ENCODE data around the gene CIBAR2.

DNA sequence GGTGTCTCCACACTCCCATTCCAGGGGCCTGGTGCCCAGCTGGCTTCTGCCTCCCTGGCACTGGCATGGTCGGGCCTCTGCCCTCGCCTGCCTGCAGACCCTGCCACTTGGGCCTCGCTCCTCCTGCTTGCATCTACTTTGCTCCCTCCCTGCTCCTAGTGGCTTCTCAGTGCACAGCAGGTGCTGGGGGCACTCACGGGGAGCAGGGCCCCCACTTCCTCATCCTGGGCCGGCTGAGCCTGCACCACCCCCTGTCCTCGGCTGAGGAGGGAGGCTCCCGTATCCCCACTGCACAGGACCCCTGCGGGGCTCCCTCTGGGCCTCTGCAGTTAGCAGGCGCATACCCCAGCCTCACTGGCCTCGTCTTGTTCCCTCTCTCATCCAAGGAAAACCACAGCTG is 35.2 kb downstream of the CIBAR2 start:
- TF ChIP-seq, protein P1, sequence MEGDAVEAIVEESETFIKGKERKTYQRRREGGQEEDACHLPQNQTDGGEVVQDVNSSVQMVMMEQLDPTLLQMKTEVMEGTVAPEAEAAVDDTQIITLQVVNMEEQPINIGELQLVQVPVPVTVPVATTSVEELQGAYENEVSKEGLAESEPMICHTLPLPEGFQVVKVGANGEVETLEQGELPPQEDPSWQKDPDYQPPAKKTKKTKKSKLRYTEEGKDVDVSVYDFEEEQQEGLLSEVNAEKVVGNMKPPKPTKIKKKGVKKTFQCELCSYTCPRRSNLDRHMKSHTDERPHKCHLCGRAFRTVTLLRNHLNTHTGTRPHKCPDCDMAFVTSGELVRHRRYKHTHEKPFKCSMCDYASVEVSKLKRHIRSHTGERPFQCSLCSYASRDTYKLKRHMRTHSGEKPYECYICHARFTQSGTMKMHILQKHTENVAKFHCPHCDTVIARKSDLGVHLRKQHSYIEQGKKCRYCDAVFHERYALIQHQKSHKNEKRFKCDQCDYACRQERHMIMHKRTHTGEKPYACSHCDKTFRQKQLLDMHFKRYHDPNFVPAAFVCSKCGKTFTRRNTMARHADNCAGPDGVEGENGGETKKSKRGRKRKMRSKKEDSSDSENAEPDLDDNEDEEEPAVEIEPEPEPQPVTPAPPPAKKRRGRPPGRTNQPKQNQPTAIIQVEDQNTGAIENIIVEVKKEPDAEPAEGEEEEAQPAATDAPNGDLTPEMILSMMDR (IDR thresholded peaks at IDR 0.05): no peak
- TF ChIP-seq POLR2AphosphoS5 (IDR thresholded peaks at IDR 0.05) (no peak), POLR2A (IDR thresholded peaks at IDR 0.05) (no peak), EP300 (IDR thresholded peaks at IDR 0.05) (no peak)

Measured in sigmoid colon (tissue), 4 donors.